ENCODE measurements around the gene SYNCRIP.
"Not testable (repeated sequence)": the region's sequence is repeated elsewhere in the genome, so short reads cannot be mapped to it uniquely, and the experiment has no call there.

The SYNCRIP gene

GRCh38 chr6:85594197-85594930 lies 48.3 kb downstream of the SYNCRIP start:
- DNase-seq (ENCODE audit: low read depth in 2 of 3, low spot score in 1 of 3), result peak; percentile 25 to 49 (median 41)

- peak; percentile 66 to 80 (median 67) for DNase-seq (ENCODE audit: low read depth in 2 of 3, low spot score in 1 of 3)
Measured at GRCh38 chr6:85593438-85594196, 49.1 kb downstream of the SYNCRIP start, which contains the start of gene SNX14. Gene SNX14, minus strand, starts transcription at chr6:85593858. Its CDS starts 140 bp downstream, at chr6:85593718.

GRCh38 chr6:85592033-85592432 lies 50.7 kb downstream of the SYNCRIP start:
- no peak for DNase-seq (ENCODE audit: low read depth in 2 of 3, low spot score in 1 of 3)

GRCh38 chr6:85591207-85591606 lies 51.5 kb downstream of the SYNCRIP start:
- DNase-seq (ENCODE audit: low read depth in 2 of 3, low spot score in 1 of 3), result no peak

GRCh38 chr6:85585741-85586140 lies 56.9 kb downstream of the SYNCRIP start:
- no peak for DNase-seq (ENCODE audit: low read depth in 2 of 3, low spot score in 1 of 3)

GRCh38 chr6:85582832-85583231 lies 59.9 kb downstream of the SYNCRIP start:
- DNase-seq (ENCODE audit: low read depth in 2 of 3, low spot score in 1 of 3), result not testable (repeated sequence)

- no peak for DNase-seq (ENCODE audit: low read depth in 2 of 3, low spot score in 1 of 3)
Measured at GRCh38 chr6:85581572-85581971, 61.1 kb downstream of the SYNCRIP start.

GRCh38 chr6:85580878-85581267 lies 61.8 kb downstream of the SYNCRIP start:
- no peak for DNase-seq (ENCODE audit: low read depth in 2 of 3, low spot score in 1 of 3)

- DNase-seq (ENCODE audit: low read depth in 2 of 3, low spot score in 1 of 3), result no peak
Measured at GRCh38 chr6:85580118-85580877, 62.4 kb downstream of the SYNCRIP start.

- no peak for DNase-seq (ENCODE audit: low read depth in 2 of 3, low spot score in 1 of 3)
Measured at GRCh38 chr6:85579581-85579980, 63.1 kb downstream of the SYNCRIP start.

GRCh38 chr6:85576476-85576875 lies 66.2 kb downstream of the SYNCRIP start:
- no peak for DNase-seq (ENCODE audit: low read depth in 2 of 3, low spot score in 1 of 3)

- no peak for DNase-seq (ENCODE audit: low read depth in 2 of 3, low spot score in 1 of 3)
Measured at GRCh38 chr6:85574932-85575598, 67.6 kb downstream of the SYNCRIP start.

GRCh38 chr6:85569323-85569722 lies 73.4 kb downstream of the SYNCRIP start:
- no peak for DNase-seq (ENCODE audit: low read depth in 2 of 3, low spot score in 1 of 3)

GRCh38 chr6:85568411-85568810 lies 74.3 kb downstream of the SYNCRIP start:
- no peak for DNase-seq (ENCODE audit: low read depth in 2 of 3, low spot score in 1 of 3)

GRCh38 chr6:85565736-85566135 lies 77.0 kb downstream of the SYNCRIP start:
- DNase-seq (ENCODE audit: low read depth in 2 of 3, low spot score in 1 of 3), result no peak

- not testable (repeated sequence) for DNase-seq (ENCODE audit: low read depth in 2 of 3, low spot score in 1 of 3)
Measured at GRCh38 chr6:85564223-85564622, 78.5 kb downstream of the SYNCRIP start.

Data from stimulated activated CD4-positive, alpha-beta T cell treated with anti-CD3 and anti-CD28 coated beads, Interleukin-12 subunit alpha, Interleukin-12 subunit beta, amount 100 ng/mL, for 48 hours (primary cell).